ENCODE measurements around the gene GRK6. TPM values are rescaled to one million over a fixed set of nuclear protein-coding genes. Genes with fewer than 3 reads are reported as not detected.

GRK6 gene
- total RNA-seq, 1 donor from 2014 or later: 16.0 TPM

- ATAC-seq (ENCODE audit: poor library complexity): no peak
- DNase-seq: no peak
These were observed 31.6 kb downstream of the GRK6 start for GRCh38 chr5:177457852-177458681.

GRCh38 chr5:177458912-177459350 is 32.5 kb downstream of the GRK6 start:
- DNase-seq: no peak
- intact Hi-C loops (cut with DNase I): no loop called here
- no peak for ATAC-seq (ENCODE audit: poor library complexity)

More at GRCh38 chr5:177457852-177458681, 31.6 kb downstream of the GRK6 start:
- intact Hi-C loops (cut with DNase I): no loop called here

DNA sequence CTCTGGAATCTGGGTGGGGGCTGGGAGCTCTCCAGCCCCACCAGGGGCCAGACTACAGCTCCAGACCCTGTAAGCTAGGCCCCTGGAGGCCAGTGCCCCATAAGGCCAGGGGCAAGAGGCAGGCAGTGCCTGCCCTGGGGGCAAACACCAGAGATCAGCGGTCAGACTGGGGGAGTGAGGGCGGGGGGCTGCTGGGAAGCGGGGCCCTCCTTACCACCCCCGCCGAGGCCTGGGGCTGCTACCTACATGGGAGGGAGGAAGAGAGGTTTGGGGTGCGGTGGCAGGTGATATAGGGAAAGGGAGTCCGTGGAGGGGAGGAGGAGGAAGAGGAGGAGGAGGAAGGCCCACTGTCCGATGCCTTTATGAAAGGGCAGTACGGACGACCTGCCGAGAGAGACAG is 32.9 kb downstream of the GRK6 start:
- ATAC-seq (ENCODE audit: poor library complexity): no peak
- intact Hi-C loops (cut with DNase I): no loop called here
- no peak for DNase-seq

- DNase-seq: no peak
- ATAC-seq (ENCODE audit: poor library complexity): no peak
- intact Hi-C loops (cut with DNase I): no loop called here
These were observed 33.5 kb downstream of the GRK6 start for GRCh38 chr5:177459819-177460628.

GRCh38 chr5:177462021-177462670 is 35.7 kb downstream of the GRK6 start:
- DNase-seq (peak; percentile 65), ATAC-seq (ENCODE audit: poor library complexity) (peak; percentile 6)
- intact Hi-C loops (cut with DNase I): no loop called here

DNA sequence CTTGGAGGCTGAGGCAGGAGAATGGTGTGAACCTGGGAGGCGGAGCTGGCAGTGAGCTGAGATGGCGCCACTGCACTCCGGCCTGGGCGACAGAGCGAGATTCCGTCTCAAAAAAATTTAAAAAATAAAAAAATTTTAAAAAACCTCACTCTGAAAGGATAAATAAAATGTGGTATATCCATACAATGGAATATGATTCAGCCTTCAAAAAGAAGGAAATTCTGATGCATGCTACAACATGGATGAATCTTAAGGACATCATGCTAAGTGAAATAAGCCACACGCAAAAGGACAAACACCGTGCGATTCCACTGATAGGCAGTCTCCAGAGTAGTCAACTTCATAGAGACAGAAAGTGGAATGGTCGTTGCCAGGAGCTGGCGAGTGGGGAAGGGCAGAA is 38.6 kb downstream of the GRK6 start:
- no peak for DNase-seq
- intact Hi-C loops (cut with DNase I): no loop called here
- no peak for ATAC-seq (ENCODE audit: poor library complexity)

DNA sequence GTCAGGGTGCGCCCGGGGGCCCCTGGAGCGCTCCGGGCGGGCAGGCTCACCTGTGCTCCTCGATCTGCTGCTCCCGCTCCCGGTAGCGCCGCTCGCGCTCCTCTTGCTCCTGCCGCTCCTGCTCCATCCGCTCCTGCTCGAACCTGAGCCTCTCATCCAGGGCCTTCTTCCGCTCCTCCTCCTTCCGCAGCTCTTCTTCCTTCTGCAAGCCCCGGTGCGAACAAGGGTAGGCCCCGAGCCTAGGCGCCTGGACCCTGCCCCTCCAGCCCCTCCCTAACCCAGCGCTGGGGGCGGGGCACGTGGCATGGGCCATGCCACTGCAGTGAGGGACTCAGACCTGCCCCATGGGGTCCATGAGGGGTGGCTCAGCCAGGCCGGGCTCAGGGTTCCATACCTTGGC is 40.4 kb downstream of the GRK6 start:
- no peak for DNase-seq
- ATAC-seq (ENCODE audit: poor library complexity): no peak
- intact Hi-C loops (cut with DNase I): no loop called here

GRCh38 chr5:177467436-177467835 is 41.0 kb downstream of the GRK6 start:
- ATAC-seq (ENCODE audit: poor library complexity): no peak
- intact Hi-C loops (cut with DNase I): no loop called here

GRCh38 chr5:177468329-177468684 is 41.8 kb downstream of the GRK6 start:
- ATAC-seq (ENCODE audit: poor library complexity) (no peak), DNase-seq (no peak)
- intact Hi-C loops (cut with DNase I): no loop called here

More at GRCh38 chr5:177467436-177467835, 41.0 kb downstream of the GRK6 start:
- DNase-seq: no peak

DNA sequence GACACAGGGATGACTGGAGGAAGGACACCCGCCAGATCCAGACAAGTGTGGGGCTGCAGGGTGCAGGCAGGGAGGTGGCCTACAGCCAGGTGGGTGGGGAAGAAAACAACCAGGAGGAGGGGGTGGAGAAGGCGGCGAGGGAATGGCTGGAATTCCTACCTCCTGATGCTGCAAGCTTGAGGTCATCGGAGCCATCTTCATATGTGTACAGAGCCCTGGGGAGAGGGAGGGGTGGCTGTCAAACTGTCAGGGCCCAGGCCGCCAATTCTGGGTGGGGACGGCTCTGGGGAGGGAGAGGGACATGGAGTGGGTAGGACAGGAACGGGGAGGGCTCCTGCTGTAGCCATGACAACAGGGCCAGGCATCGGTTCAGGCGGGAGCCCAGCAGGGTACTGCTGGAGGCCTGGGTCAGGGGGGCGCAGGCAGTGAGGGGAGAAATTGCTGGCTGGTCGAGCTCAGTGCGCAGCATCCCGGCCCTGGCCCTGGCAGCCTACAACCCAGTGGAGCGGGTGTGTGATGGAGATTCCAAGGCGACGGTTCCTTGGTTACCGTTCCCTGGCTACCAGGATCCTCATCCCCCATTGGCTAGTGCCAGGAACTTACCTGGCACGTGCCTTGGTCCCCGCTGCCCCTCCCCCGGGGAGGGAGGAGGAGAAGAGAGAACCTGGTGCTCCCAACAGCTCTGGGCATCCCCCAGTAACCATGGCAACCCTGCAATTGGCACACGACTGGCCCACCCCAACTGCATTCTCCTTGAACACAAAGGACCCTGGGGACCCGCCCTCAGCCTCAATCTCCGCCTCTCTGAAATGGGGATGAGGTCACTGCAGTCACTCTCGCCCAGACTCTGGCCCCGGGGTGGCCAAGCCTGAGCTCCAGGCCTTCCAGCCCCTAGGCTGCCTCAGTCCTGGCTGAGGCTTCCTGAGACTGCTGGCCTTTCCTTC is 42.5 kb downstream of the GRK6 start:
- intact Hi-C loops (cut with DNase I): no loop called here
- ATAC-seq (ENCODE audit: poor library complexity) (peak; percentile 56), DNase-seq (peak; percentile 85)

GRCh38 chr5:177469750-177470525 is 43.5 kb downstream of the GRK6 start:
- no peak for DNase-seq
- intact Hi-C loops (cut with DNase I): no loop called here
- no peak for ATAC-seq (ENCODE audit: poor library complexity)

DNA sequence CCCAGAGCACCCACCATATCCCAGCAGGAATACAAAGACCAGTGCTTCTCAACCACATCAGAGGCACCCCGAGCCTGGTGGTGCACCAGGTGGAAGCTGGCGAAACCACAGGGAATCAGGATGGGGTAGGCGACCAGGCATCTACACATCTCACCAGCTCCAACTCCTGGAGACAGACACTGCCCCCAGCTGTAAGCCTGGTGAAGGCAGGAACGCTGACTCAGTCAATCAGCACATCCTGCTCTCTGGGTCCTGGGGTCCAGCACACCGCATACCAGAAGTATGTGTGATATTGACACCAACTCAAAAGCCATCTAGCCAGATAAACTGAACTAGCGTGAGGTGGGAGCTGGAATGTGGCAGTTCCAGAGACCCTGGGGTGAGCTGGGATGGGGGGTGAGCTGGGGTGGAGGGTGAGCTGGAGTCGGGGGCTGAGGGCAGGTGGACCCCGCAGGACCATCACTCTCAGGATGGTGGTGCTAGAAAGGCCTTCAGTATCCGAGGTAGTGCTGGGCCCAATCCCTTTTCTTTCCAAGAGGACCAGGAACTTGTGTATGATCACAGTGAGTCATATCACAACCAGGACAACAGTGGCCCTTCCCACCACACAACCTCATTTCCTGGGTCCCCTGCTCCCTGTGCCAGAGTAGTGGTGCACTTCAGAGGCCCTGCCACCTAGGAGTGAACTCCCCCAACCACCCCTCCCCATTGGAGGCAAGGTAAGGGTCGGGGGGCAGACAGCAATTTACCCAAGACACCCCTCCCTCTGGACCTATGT is 44.5 kb downstream of the GRK6 start:
- intact Hi-C loops (cut with DNase I): no loop called here
- ATAC-seq (ENCODE audit: poor library complexity) (no peak), DNase-seq (no peak)

GRCh38 chr5:177471610-177472356 is 45.3 kb downstream of the GRK6 start:
- intact Hi-C loops (cut with DNase I): no loop called here
- ATAC-seq (ENCODE audit: poor library complexity): peak; percentile 49
- DNase-seq: peak; percentile 86

DNA sequence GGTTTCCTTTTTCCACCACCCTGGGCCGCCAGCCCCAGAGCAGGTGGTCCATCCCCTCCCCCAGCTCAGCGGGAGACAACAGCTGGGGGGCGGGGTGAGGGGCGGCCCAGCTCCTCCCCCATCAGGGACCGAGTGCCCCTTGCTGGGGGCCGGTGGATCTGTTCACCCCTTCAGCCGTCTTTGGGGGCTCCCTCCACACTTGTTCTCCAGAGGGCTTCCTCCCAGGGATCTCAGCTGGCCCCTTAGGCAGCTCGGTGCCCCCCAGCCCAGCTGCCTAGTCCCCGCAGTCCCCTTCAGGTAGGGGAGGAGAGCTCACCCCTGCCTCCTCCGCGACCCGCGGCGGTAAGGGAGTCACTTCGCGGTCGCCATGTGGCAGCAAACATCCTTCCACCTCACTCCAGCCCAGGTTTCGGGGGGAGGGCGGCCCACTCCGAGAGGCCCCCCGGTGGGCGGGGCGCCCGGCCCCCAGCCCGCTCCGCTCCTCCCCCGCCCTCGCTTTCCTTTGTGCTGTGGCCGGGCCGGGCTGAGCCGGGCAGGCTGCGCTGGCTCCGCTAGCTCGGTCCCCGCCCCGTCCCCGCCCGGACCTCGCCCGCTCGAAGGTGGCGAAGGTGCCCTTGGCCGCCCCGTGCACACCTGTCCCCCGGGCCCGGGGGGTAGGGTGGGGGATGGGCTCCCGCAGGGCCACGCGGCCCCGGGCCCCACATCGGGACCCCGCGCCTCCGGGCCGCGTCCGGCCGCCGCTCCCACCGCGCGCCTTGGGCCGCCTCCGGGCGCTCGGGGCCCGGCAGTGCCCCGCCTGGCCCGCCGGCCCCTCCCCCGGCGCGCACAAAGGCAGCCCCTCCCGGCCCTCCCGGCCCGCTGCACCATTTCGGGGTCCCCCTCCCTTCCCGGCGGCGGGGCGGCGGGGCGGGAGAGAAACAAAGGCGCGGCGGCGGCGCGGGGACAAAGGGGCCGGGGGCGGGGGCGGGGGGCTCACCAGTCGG is 46.3 kb downstream of the GRK6 start:
- DNase-seq: no peak
- intact Hi-C loops (cut with DNase I): no loop called here
- peak; percentile 5 for ATAC-seq (ENCODE audit: poor library complexity)

GRCh38 chr5:177473443-177474001 is 47.0 kb downstream of the GRK6 start, which contains the start of gene DBN1:
DBN1 (minus strand) TSS chr5:177473634; CDS start chr5:177473521, 113 bp downstream.
- DNase-seq (peak; percentile 71), ATAC-seq (ENCODE audit: poor library complexity) (peak; percentile 35)
- intact Hi-C loops (cut with DNase I): no loop called here

Measured in Right ventricle myocardium superior (tissue), 1 donor.